Liver (tissue), 9 donors: Measurements from ENCODE around the gene INO80C. TPM values are rescaled to one million over a fixed set of nuclear protein-coding genes. Genes with fewer than 3 reads are reported as not detected.

Experiments used
- DNase-seq: peaks from one replicate; pipeline ENCODE4 v3.0.0-alpha.2; 2017; ENCODE audit warnings: low spot score
- H3K27ac ChIP-seq, 2 donors: one replicate each; pipeline ENCODE4 v1.7.0; 2013; ENCODE audit warnings: inconsistent platforms in 2 of 2, low read length in 2 of 2, control low read depth in 1 of 2, low read depth in 1 of 2, mild to moderate bottlenecking in 1 of 2
- H3K27me3 ChIP-seq, 4 donors: one replicate each; pipeline versions ENCODE4 v1.6.1 to v1.7.0; 2013; ENCODE audit warnings: low read length in 3 of 4, inconsistent platforms in 1 of 4, mild to moderate bottlenecking in 1 of 4, moderate library complexity in 1 of 4; ENCODE audit not compliant: control insufficient read depth in 4 of 4, insufficient read depth in 4 of 4
- H3K36me3 ChIP-seq, 4 donors: one replicate each; pipeline versions ENCODE4 v1.6.1 to v1.7.0; 2013; ENCODE audit warnings: low read length in 3 of 4, mild to moderate bottlenecking in 3 of 4, low read depth in 1 of 4, moderate library complexity in 1 of 4; ENCODE audit not compliant: control insufficient read depth in 4 of 4, insufficient read depth in 3 of 4
- H3K4me1 ChIP-seq, 4 donors: one replicate each; pipeline versions ENCODE4 v1.6.1 to v1.7.0; 2013; ENCODE audit warnings: low read length in 3 of 4, mild to moderate bottlenecking in 3 of 4, moderate library complexity in 1 of 4; ENCODE audit not compliant: control insufficient read depth in 4 of 4, insufficient read depth in 4 of 4
- H3K4me3 ChIP-seq, 3 donors: one replicate each; pipeline versions ENCODE4 v1.6.1 to v1.7.0; 2013; ENCODE audit warnings: low read length in 3 of 3, control low read depth in 1 of 3, low read depth in 1 of 3, mild to moderate bottlenecking in 1 of 3
- H3K9ac ChIP-seq, 2 donors: one replicate each; pipeline ENCODE4 v1.7.0; 2013; ENCODE audit warnings: low read length in 2 of 2, mild to moderate bottlenecking in 2 of 2, moderate library complexity in 2 of 2, control low read depth in 1 of 2, low read depth in 1 of 2
- H3K9me3 ChIP-seq, 4 donors: one replicate each; pipeline versions ENCODE4 v1.6.1 to v1.7.0; 2013; ENCODE audit warnings: low read length in 3 of 4; ENCODE audit not compliant: control insufficient read depth in 4 of 4
- ATF3 ChIP-seq: IDR thresholded peaks from 2 replicates; pipeline ENCODE4 v1.6.1; 2016; ENCODE audit warnings: antibody characterized with exemption
- EGR1 ChIP-seq, 2 donors: IDR thresholded peaks; 2 replicates each; pipeline ENCODE4 v1.6.1; 2016 to 2018; ENCODE audit warnings: antibody characterized with exemption in 2 of 2, low read depth in 2 of 2
- FOXA1 ChIP-seq: IDR thresholded peaks from 2 replicates; pipeline ENCODE4 v1.6.1; 2016; ENCODE audit warnings: antibody characterized with exemption
- FOXA2 ChIP-seq: IDR thresholded peaks from 2 replicates; pipeline ENCODE4 v1.6.1; 2016; ENCODE audit warnings: antibody characterized with exemption
- GABPA ChIP-seq, 2 donors: IDR thresholded peaks in 1 of 2; conservative IDR thresholded peaks in 1 of 2; 2 replicates each; pipeline ENCODE4 v1.6.1; 2016; ENCODE audit warnings: antibody characterized with exemption in 2 of 2, mild to moderate bottlenecking in 1 of 2, moderate library complexity in 1 of 2
- HNF4A ChIP-seq, 2 donors: conservative IDR thresholded peaks; 2 replicates each; pipeline ENCODE4 v1.6.1; 2016; ENCODE audit warnings: antibody characterized with exemption in 2 of 2, mild to moderate bottlenecking in 2 of 2
- HNF4G ChIP-seq: IDR thresholded peaks from 2 replicates; pipeline ENCODE4 v1.6.1; 2016; ENCODE audit warnings: antibody characterized with exemption
- JUND ChIP-seq, 2 donors: IDR thresholded peaks; 2 replicates each; pipeline ENCODE4 v1.6.1; 2016; ENCODE audit warnings: antibody characterized with exemption in 2 of 2
- NR2F2 ChIP-seq: IDR thresholded peaks from 2 replicates; pipeline ENCODE4 v1.6.1; 2016; ENCODE audit warnings: antibody characterized with exemption
- RAD21 ChIP-seq, 2 donors: IDR thresholded peaks; 2 replicates each; pipeline ENCODE4 v1.6.1; 2016; ENCODE audit warnings: antibody characterized with exemption in 2 of 2, mild to moderate bottlenecking in 2 of 2
- REST ChIP-seq: IDR thresholded peaks from 2 replicates; pipeline ENCODE4 v1.6.1; 2016; ENCODE audit warnings: antibody characterized with exemption, mild to moderate bottlenecking
- RXRA ChIP-seq, 2 donors: IDR thresholded peaks; 2 replicates each; pipeline ENCODE4 v1.6.1; 2017 to 2018; ENCODE audit warnings: antibody characterized with exemption in 2 of 2, mild to moderate bottlenecking in 1 of 2
- SP1 ChIP-seq: IDR thresholded peaks from 2 replicates; pipeline ENCODE4 v1.6.1; 2018; ENCODE audit warnings: antibody characterized with exemption, mild to moderate bottlenecking
- TAF1 ChIP-seq: conservative IDR thresholded peaks from 2 replicates; pipeline ENCODE4 v1.6.1; 2016; ENCODE audit warnings: antibody characterized with exemption, mild to moderate bottlenecking
- YY1 ChIP-seq: IDR thresholded peaks from 2 replicates; pipeline ENCODE4 v1.6.1; 2016; ENCODE audit warnings: antibody characterized with exemption, mild to moderate bottlenecking
- ZBTB33 ChIP-seq: IDR thresholded peaks from 2 replicates; pipeline ENCODE4 v1.6.1; 2016; ENCODE audit warnings: antibody characterized with exemption
- WGBS: extraction: QIAGEN DNeasy Blood & Tissue Kit; methylation state at CpG from one replicate; pipeline ENCODE4 v1.1.7; 2013; 5-methylcytosine and 5-hydroxymethylcytosine counted together
- polyA plus RNA-seq, 2 donors: library from polyadenylated mRNA; stranded (reverse) in 1 of 2; unstranded in 1 of 2; fragments of 200-250 nt in 1 of 2; fragments of >200 nt in 1 of 2; fragmentation: Nextera tagmentation in 1 of 2; extraction: Ambion mirVana in 1 of 2; gene quantifications; one replicate each; pipeline versions ENCODE4 v1.2.1 to v1.2.3, GENCODE V29; 2013 to 2015
- total RNA-seq, 2 donors: library from RNA; depleted of rRNA; stranded (reverse); fragments of >200 nt; gene quantifications; one replicate each; pipeline ENCODE4 v1.2.3, GENCODE V29; 2014
- TF ChIP-seq, protein P1 (sequence below): fragments of 150-350 bp; IDR thresholded peaks from 2 replicates; pipeline ENCODE4 v1.5.1; 2017; ENCODE audit warnings: improper control_type of control experiment, low read depth, low read length; ENCODE audit not compliant: missing input control
- TF ChIP-seq, protein P2 (sequence below): IDR thresholded peaks from 2 replicates; pipeline ENCODE4 v1.6.1; 2016; ENCODE audit warnings: antibody characterized with exemption
- donor health status: healthy.
- donor health status: healthy.
- donor health status: healthy.
- donor health status: healthy.
- donor health status: healthy.

INO80C gene
- total and polyA plus RNA-seq, 4 donors = 4.6 to 13.4 (median 10.5) TPM

GRCh38 chr18:35525795-35526494 lies 28.2 kb upstream of the INO80C start (continued):
- TF ChIP-seq HNF4A (conservative IDR thresholded peaks at IDR 0.05) = no peak

DNA sequence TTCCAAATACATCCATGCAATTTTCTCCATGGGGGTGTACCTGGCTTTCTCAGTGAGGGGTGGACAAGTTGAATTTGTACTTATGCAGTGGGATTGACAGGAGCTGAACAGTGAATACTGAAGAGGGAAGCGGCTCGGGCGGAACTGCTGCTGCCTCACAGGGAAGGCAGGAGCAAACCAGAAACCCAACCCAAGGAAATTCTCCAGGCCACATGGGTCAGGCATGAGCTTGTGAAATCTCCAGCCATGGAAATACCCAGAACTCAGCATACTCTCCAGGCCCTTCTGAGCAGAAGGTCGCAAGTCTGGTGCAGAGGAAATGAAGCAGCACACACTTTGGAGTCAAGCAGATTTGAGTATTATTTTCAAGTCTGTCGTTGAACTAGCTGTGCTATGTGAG lies 26.5 kb upstream of the INO80C start:
- H3K4me1 ChIP-seq = peaks cover 2 to 23% (median 5%) of the 10 kb centered on the region in 4 donors
- no peak for DNase-seq
- 79% methylated on average over 5 of the region's 5 CpGs for WGBS
- no peaks in the 10 kb centered on the region for H3K9me3 ChIP-seq
- TF ChIP-seq, protein P1, sequence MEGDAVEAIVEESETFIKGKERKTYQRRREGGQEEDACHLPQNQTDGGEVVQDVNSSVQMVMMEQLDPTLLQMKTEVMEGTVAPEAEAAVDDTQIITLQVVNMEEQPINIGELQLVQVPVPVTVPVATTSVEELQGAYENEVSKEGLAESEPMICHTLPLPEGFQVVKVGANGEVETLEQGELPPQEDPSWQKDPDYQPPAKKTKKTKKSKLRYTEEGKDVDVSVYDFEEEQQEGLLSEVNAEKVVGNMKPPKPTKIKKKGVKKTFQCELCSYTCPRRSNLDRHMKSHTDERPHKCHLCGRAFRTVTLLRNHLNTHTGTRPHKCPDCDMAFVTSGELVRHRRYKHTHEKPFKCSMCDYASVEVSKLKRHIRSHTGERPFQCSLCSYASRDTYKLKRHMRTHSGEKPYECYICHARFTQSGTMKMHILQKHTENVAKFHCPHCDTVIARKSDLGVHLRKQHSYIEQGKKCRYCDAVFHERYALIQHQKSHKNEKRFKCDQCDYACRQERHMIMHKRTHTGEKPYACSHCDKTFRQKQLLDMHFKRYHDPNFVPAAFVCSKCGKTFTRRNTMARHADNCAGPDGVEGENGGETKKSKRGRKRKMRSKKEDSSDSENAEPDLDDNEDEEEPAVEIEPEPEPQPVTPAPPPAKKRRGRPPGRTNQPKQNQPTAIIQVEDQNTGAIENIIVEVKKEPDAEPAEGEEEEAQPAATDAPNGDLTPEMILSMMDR = no peak
- peak in 1 of 2 donors; percentile 17 for TF ChIP-seq RXRA (IDR thresholded peaks at IDR 0.05)
- no peak for TF ChIP-seq YY1
- no peak for TF ChIP-seq FOXA1
- TF ChIP-seq NR2F2 = peak; percentile 71
- TF ChIP-seq RAD21 (IDR thresholded peaks at IDR 0.05) = no peak
- TF ChIP-seq JUND (IDR thresholded peaks at IDR 0.05) = no peak
- TF ChIP-seq EGR1 (IDR thresholded peaks at IDR 0.05; ENCODE audit: low read depth in 2 of 2) = no peak
- TF ChIP-seq, protein P2, sequence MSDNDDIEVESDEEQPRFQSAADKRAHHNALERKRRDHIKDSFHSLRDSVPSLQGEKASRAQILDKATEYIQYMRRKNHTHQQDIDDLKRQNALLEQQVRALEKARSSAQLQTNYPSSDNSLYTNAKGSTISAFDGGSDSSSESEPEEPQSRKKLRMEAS = peak; percentile 28
- no peak for TF ChIP-seq HNF4A (conservative IDR thresholded peaks at IDR 0.05)
- no peak for TF ChIP-seq ATF3
- no peak for TF ChIP-seq TAF1
- no peak for TF ChIP-seq REST
- TF ChIP-seq ZBTB33 = no peak
- no peak for TF ChIP-seq GABPA (IDR thresholded peaks at IDR 0.05 in 1 of 2, conservative IDR thresholded peaks at IDR 0.05 in 1 of 2)
- no peak for TF ChIP-seq FOXA2
- TF ChIP-seq HNF4G = no peak
- peak; percentile 17 for TF ChIP-seq SP1
- H3K9ac ChIP-seq = no peak overlapping the region
- H3K4me3 ChIP-seq = no peak overlapping the region
- no peaks in the 10 kb centered on the region for H3K36me3 ChIP-seq
- H3K27ac ChIP-seq = no peak overlapping the region
- no peaks in the 10 kb centered on the region for H3K27me3 ChIP-seq
